Activated T-helper 1 cell treated with Interleukin-2 at 50 U/mL for 16 hours (primary cell): ENCODE measurements around the gene BHLHA15.

Source experiments
- DNase-seq: peaks from one replicate; pipeline ENCODE4 v3.0.0-alpha.2; 2020; ENCODE audit warnings: low read depth

Gene BHLHA15

DNA sequence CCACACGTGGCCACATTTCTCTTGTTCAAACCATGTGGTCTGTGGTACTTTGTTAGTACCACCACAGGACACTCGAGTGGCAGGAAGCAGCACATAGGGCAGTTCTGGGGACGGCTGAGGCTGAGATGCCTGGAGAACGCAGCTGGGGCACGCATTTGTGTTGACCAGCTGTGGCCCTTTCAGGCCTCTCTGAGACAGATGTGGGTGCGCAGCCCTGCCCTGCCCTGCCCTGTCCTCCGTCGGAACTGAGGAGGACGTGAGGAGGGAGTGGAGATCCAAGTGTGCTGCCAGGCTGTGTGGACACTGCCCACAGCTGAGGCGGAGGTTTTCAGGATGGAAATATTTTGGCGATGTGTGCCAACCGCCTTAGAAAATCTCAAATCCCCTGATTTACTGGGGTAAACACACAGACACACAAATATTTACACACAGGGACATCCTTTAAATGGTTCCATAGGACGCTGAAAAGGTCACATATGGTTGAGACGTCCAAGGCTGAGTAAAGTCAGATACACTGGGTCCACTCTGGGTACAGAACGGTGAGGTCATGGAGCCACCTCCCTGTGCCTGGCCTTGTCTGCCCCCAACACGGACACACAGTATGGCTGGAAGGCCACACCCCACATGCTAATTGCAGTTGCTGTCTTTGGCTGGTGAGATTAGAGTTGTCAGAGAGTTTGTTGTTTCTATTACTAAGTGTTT lies 14.8 kb downstream of the BHLHA15 start:
- DNase-seq = no peak

DNA sequence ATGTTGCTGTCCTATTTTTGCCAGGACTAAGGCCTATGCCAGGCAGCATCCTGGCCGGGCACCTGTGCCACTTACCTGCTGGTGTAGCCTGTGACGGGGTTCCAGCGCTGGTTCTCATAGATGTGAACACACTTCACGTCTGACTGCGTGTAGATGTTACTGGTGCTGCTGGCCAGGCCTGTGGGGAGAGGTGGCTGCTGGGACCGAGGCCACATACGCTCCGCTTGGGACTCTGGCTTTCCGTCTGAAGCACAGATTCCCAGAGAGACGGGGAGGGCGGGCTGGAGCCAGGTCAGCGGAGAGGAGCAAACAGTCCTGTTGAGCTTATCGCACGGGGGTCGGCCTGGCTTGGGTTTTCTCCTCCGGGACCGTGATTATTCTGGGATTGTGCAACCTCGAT lies 16.7 kb downstream of the BHLHA15 start:
- DNase-seq = no peak

DNA sequence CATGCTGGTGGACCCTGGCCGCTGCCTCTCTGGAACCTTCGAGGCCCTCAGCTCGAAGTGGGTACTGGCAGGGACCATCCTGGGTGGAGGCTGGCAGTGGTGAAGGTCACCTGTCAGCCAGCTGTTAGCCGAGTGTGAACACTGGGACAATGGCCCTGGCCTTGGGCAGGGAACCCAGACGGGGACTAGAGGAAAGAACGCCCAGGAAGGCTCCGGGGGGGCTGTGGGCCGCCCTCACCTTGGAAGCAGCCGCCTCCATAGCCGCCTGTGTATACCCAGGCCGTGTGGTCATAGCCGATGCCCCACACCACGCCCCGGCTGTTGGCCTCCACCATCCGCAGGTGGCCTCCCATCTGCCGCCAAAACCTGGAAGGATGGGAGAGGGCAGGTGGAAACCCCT lies 17.6 kb downstream of the BHLHA15 start:
- no peak for DNase-seq

GRCh38 chr7:98229441-98229840 lies 18.2 kb downstream of the BHLHA15 start:
- DNase-seq = no peak

GRCh38 chr7:98229991-98230745 lies 18.9 kb downstream of the BHLHA15 start:
- no peak for DNase-seq

- no peak for DNase-seq
These were observed 19.7 kb downstream of the BHLHA15 start for GRCh38 chr7:98230746-98231471.

GRCh38 chr7:98231493-98232262 lies 20.4 kb downstream of the BHLHA15 start:
- no peak for DNase-seq

DNA sequence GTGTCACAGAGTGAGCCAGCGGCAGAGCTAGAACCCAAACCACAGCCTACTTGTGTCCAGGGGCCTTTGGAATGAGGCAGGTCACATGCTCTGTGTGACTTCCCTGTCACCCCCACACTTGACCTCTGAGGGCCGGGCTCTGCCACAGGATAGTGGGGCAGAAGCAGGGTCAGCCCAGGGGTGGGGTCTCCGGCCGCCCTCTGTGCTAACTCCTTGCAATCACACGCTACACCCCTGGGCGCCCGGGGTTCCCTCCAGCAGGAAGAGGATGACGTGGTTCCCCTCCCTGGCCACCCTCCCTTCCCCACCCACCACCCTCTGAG lies 21.0 kb downstream of the BHLHA15 start:
- DNase-seq = no peak

DNA sequence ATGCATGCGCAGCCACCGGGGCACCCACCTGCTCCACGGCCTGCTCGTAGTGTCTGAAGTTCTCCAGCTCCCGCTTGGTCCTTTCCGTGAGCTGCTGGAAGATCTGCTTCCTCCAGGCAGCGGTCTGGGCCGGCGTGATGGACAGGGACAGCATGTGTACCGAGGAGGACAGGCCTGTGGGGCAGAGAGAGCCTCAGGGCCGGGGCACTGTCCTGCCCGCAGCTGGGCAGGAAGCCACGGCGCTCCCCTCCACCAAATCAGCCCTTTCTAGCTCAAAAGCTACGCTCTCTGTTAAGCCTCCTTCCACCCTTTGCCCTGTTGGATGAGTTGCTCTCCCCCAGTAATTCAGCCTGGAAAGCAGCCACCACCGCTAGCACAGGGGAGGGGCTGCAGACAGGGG lies 21.6 kb downstream of the BHLHA15 start:
- no peak for DNase-seq

GRCh38 chr7:98233219-98234070 lies 22.2 kb downstream of the BHLHA15 start:
- no peak for DNase-seq

GRCh38 chr7:98234429-98235147 lies 23.3 kb downstream of the BHLHA15 start:
- DNase-seq = no peak

GRCh38 chr7:98235901-98236300 lies 24.7 kb downstream of the BHLHA15 start:
- no peak for DNase-seq

DNA sequence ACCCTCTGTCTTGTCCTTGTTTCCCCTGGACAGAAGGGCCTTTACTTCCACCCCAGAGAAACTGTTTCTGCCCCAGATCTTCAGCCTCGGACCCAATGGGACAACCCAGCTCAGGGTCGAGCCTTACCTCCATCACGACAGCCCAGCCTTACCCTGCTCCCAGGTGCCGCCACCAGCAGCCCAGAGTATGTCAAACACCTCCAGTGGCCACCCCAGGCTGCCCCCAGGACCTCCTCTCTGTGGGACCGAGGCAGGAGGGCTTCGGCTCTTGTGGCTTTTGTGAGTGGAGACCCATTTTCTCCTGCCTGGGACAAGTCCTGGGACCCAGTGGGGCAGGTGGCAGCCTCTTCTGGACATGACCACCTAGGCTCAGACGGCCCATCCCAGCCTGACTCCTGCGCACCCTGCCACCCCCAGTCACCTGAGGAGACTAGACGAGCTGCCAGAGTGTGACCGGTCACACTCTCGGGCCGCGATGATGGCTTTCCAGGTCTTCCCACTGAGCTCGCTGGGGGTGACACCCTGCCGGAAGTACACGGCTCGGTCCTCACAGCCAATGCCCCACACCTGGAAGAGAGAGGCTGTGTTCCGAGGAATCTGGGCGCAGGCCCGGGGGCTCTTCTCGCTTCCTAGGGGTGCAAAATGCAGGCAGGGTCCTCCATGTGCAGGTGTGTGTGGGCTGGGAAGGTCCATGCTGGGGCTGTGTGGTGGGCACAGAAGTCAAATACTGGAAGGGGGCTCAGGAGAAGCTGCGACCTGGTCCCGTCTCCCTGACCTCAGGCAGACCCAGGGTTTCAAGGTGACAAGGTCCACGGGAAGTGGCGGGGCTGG lies 25.3 kb downstream of the BHLHA15 start:
- DNase-seq = no peak

DNA sequence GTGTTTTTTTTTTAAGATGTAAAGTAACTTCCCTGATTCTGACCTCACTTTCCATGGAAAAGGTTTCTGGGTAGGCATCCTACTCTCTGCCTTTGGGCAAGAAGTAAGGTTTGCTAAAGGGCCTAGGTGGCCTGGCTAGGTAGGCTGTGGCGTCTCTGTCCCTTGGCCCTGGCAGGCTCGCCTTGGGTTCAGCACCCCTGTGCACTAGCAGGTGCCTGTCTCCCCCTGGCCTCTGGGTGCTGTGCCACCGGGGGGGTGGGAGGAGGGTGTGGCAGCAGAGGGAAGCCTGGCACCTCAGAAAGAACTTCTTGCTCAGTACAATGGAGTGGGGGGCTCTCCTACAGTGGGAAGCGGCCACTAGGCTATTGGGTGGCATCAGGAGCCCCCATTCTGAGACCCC lies 26.8 kb downstream of the BHLHA15 start:
- no peak for DNase-seq

- DNase-seq = no peak
These were observed 27.7 kb downstream of the BHLHA15 start for GRCh38 chr7:98238976-98239375.

DNA sequence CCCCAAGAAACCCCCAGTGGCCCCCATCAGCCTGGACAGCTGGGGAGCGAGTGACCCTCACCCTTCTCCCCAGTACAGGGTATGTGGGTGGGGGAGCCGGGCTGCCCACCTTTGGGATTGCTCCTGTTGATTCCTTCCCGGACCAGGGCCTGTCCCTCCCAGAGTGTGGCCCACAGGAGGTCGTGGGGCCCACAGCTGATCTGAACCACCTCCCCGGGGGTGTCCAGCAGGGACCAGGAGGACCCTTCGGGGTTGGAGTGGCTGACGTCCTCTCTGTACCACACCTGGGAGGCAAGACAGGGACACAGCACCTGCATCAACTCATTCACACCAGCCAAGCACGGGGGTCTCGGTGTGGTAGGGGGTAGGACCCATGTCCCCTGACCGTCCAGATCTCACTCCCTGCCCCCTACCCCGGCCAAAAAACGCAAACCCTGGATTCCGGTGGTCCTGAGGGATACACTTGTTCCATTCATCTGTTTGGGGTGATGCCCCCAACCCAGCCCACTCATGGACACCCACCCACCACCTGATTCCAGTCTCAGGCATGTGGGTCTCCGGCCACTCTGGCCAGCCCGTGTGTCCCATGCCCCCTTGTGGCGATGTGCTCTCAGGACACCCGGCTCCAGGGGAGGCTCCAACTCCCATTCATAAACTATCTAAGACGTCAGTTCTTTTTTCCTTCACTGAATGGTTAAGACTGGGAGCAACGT lies 29.9 kb downstream of the BHLHA15 start:
- no peak for DNase-seq

- DNase-seq = no peak
These were observed 30.5 kb downstream of the BHLHA15 start for GRCh38 chr7:98241674-98242241.

- DNase-seq = no peak
These were observed 31.1 kb downstream of the BHLHA15 start for GRCh38 chr7:98242342-98242741.

- DNase-seq = no peak
These were observed 31.7 kb downstream of the BHLHA15 start for GRCh38 chr7:98242934-98243333.
